H1 (cell line): ENCODE data around the gene RAB44. TPM values are rescaled to one million over a fixed set of nuclear protein-coding genes. Genes with fewer than 3 reads are reported as not detected.

Experiments used
- CTCF ChIA-PET: fragments of 300-600 bp; sonication (Branson Sonifier 250); formaldehyde crosslinking; loops from one replicate; lab custom pipeline; 2021; ENCODE audit not compliant: partially characterized antibody; lab: Charles Lee
- POLR2A ChIA-PET: fragments of 300-600 bp; sonication (Branson Sonifier 250); formaldehyde crosslinking; loops from one replicate; lab custom pipeline; 2021; ENCODE audit warnings: inconsistent platforms; ENCODE audit not compliant: partially characterized antibody; lab: Charles Lee
- DNase-seq, 2 experiments: peaks; one replicate each; pipeline versions ENCODE4 v3.0.0 to v3.0.0-alpha.2; 2010 to 2022; ENCODE audit warnings: low spot score in 2 of 2, low read depth in 1 of 2, mixed read lengths in 1 of 2
- FAIRE-seq: peaks from 2 replicates; lab custom pipeline; 2011; peaks lifted over from hg19 to GRCh38; lab: Jason Lieb, UNC
- H2AFZ ChIP-seq: 2 replicates; pipeline ENCODE4 v1.8.1; 2012; ENCODE audit warnings: low read length, inconsistent platforms
- H2AK5ac ChIP-seq: 2 replicates; pipeline ENCODE4 v1.6.1; 2013; ENCODE audit warnings: low read depth, low read length
- H2BK120ac ChIP-seq: replicated peaks from 2 replicates; pipeline ENCODE3; 2013; ENCODE audit warnings: low read depth, low read length, inconsistent platforms
- H2BK12ac ChIP-seq: 2 replicates; pipeline ENCODE4 v1.6.1; 2013; ENCODE audit warnings: low read depth, low read length
- H2BK15ac ChIP-seq: 2 replicates; pipeline ENCODE4 v1.6.1; 2013; ENCODE audit warnings: low read length
- H2BK20ac ChIP-seq: 2 replicates; pipeline ENCODE4 v1.6.1; 2013; ENCODE audit warnings: low read length
- H2BK5ac ChIP-seq: 2 replicates; pipeline ENCODE4 v1.6.1; 2013; ENCODE audit warnings: low read depth, low read length
- H3K14ac ChIP-seq: 2 replicates; pipeline ENCODE4 v1.6.1; 2013; ENCODE audit warnings: inconsistent platforms; ENCODE audit not compliant: insufficient read length
- H3K18ac ChIP-seq: 2 replicates; pipeline ENCODE4 v1.6.1; 2013; ENCODE audit warnings: low read length; ENCODE audit errors: extremely low read depth
- H3K23ac ChIP-seq: 2 replicates; pipeline ENCODE4 v1.6.1; 2013; ENCODE audit warnings: inconsistent platforms; ENCODE audit not compliant: insufficient read length
- H3K23me2 ChIP-seq: 2 replicates; pipeline ENCODE4 v1.6.1; 2013; ENCODE audit warnings: low read depth, low read length
- H3K27ac ChIP-seq: 2 replicates; pipeline ENCODE4 v1.6.1; 2011; ENCODE audit warnings: low read depth, low read length, inconsistent platforms
- H3K27me3 ChIP-seq, 4 experiments: replicated peaks in 1 of 4; 1 replicate in 1 of 4; 2 replicates in 3 of 4; pipeline versions ENCODE4 v1.6.1 to v1.8.1; 2011 to 2013; ENCODE audit warnings: low read length in 3 of 4, mild to moderate bottlenecking in 3 of 4, inconsistent platforms in 2 of 4, mixed read lengths in 2 of 4, moderate library complexity in 1 of 4; ENCODE audit not compliant: control insufficient read depth in 3 of 4, insufficient read depth in 3 of 4; ENCODE audit errors: extremely low read depth in 1 of 4
- H3K36me3 ChIP-seq, 4 experiments: 2 replicates each; pipeline versions ENCODE4 v1.6.1 to v1.8.1; 2011 to 2013; ENCODE audit warnings: mild to moderate bottlenecking in 4 of 4, low read length in 3 of 4, moderate library complexity in 2 of 4, control low read depth in 1 of 4, inconsistent platforms in 1 of 4; ENCODE audit not compliant: insufficient read depth in 4 of 4, control insufficient read depth in 2 of 4
- H3K4ac ChIP-seq: replicated peaks from 2 replicates; pipeline ENCODE3; 2013; ENCODE audit warnings: low read length, low read depth, mixed read lengths, inconsistent platforms; ENCODE audit not compliant: insufficient read length
- H3K4me1 ChIP-seq, 4 experiments: replicated peaks in 1 of 4; 1 replicate in 1 of 4; 2 replicates in 3 of 4; pipeline versions ENCODE4 v1.6.1 to v1.8.1; 2011 to 2013; ENCODE audit warnings: low read length in 3 of 4, inconsistent platforms in 2 of 4, mixed read lengths in 1 of 4; ENCODE audit not compliant: insufficient read depth in 4 of 4, control insufficient read depth in 3 of 4
- H3K4me2 ChIP-seq, 2 experiments: 2 replicates each; pipeline versions ENCODE4 v1.6.1 to v1.8.1; 2011 to 2013; ENCODE audit warnings: low read depth in 2 of 2, low read length in 2 of 2, control low read depth in 1 of 2, inconsistent platforms in 1 of 2, mild to moderate bottlenecking in 1 of 2; ENCODE audit not compliant: insufficient read depth in 1 of 2
- H3K4me3 ChIP-seq, 4 experiments: fragments of 200-600, 300-600 bp in 1 of 4; sonication (generic), shearing (Covaris generic), sonication (Bioruptor Twin) in 1 of 4; 2 replicates each; pipeline versions ENCODE4 v1.5.1 to v1.8.1; 2011 to 2016; ENCODE audit warnings: low read length in 4 of 4, low read depth in 3 of 4, control low read depth in 2 of 4, inconsistent platforms in 2 of 4, mild to moderate bottlenecking in 2 of 4, mixed read lengths in 1 of 4, moderate library complexity in 1 of 4; ENCODE audit not compliant: insufficient read depth in 2 of 4; ENCODE audit errors: extremely low read depth in 1 of 4
- H3K56ac ChIP-seq: replicated peaks from 2 replicates; pipeline ENCODE3; 2013; ENCODE audit warnings: low read depth, mild to moderate bottlenecking, mixed read lengths, low read length, inconsistent platforms; ENCODE audit not compliant: insufficient read length
- H3K79me1 ChIP-seq: 2 replicates; pipeline ENCODE4 v1.6.1; 2013; ENCODE audit warnings: low read depth, low read length, control low read depth
- H3K79me2 ChIP-seq, 2 experiments: 2 replicates each; pipeline versions ENCODE4 v1.6.1 to v1.8.1; 2012 to 2013; ENCODE audit warnings: low read length in 2 of 2, mild to moderate bottlenecking in 2 of 2, inconsistent platforms in 1 of 2; ENCODE audit not compliant: insufficient read depth in 2 of 2, control insufficient read depth in 1 of 2
- H3K9ac ChIP-seq, 4 experiments: replicated peaks in 1 of 4; 1 replicate in 1 of 4; 2 replicates in 3 of 4; pipeline versions ENCODE4 v1.6.1 to v1.8.1; 2011 to 2013; ENCODE audit warnings: low read depth in 3 of 4, low read length in 3 of 4, control low read depth in 2 of 4, mild to moderate bottlenecking in 2 of 4, moderate library complexity in 2 of 4, inconsistent platforms in 1 of 4; ENCODE audit errors: extremely low read depth in 1 of 4
- H3K9me3 ChIP-seq, 2 experiments: 2 replicates each; pipeline versions ENCODE4 v1.6.1 to v1.8.1; 2012 to 2013; ENCODE audit warnings: mild to moderate bottlenecking in 2 of 2, moderate library complexity in 2 of 2, control low read depth in 1 of 2, inconsistent platforms in 1 of 2, low read depth in 1 of 2, low read length in 1 of 2, mixed read lengths in 1 of 2; ENCODE audit not compliant: insufficient read depth in 2 of 2
- H4K20me1 ChIP-seq, 2 experiments: replicated peaks in 1 of 2; 2 replicates each; pipeline versions ENCODE3 to v1.8.1; 2011 to 2013; ENCODE audit warnings: inconsistent platforms in 2 of 2, low read length in 2 of 2, mild to moderate bottlenecking in 1 of 2; ENCODE audit not compliant: insufficient read depth in 2 of 2, control insufficient read depth in 1 of 2
- H4K5ac ChIP-seq: 2 replicates; pipeline ENCODE4 v1.6.1; 2013; ENCODE audit warnings: low read length, low read depth, mixed read lengths, inconsistent platforms; ENCODE audit not compliant: insufficient read length
- H4K8ac ChIP-seq: 2 replicates; pipeline ENCODE4 v1.8.0; 2013; ENCODE audit warnings: mild to moderate bottlenecking, moderate library complexity, low read length, inconsistent platforms; ENCODE audit not compliant: insufficient read depth; ENCODE audit errors: extremely low read depth
- H4K91ac ChIP-seq: replicated peaks from 2 replicates; pipeline ENCODE3; 2013; ENCODE audit warnings: low read length, mixed read lengths, inconsistent platforms; ENCODE audit not compliant: insufficient read length
- ATF3 ChIP-seq: IDR thresholded peaks from 2 replicates; pipeline ENCODE4 v1.6.1; 2011; ENCODE audit warnings: low read depth, mild to moderate bottlenecking, low read length; ENCODE audit not compliant: insufficient read depth
- BACH1 ChIP-seq: IDR thresholded peaks from 2 replicates; pipeline ENCODE4 v1.6.1; 2012; ENCODE audit warnings: low read length, improper control_type of control experiment
- EGR1 ChIP-seq: IDR thresholded peaks from 2 replicates; pipeline ENCODE4 v1.6.1; 2011; ENCODE audit warnings: low read depth, low read length, borderline replicate concordance
- EZH2 ChIP-seq: fragments of 200-600 bp; sonication (generic); IDR thresholded peaks from 2 replicates; pipeline ENCODE4 v1.7.1; 2012; ENCODE audit warnings: low read depth, mild to moderate bottlenecking, moderate library complexity, low read length, inconsistent platforms; ENCODE audit not compliant: severe bottlenecking
- GTF2F1 ChIP-seq: IDR thresholded peaks from 2 replicates; pipeline ENCODE4 v1.6.1; 2012; ENCODE audit warnings: low read depth, low read length, improper control_type of control experiment, borderline replicate concordance
- HDAC6 ChIP-seq: IDR thresholded peaks from one replicate; pipeline ENCODE4 v1.7.1; 2012; ENCODE audit warnings: low read depth, mild to moderate bottlenecking, inconsistent platforms, low read length, moderate library complexity
- SIX5 ChIP-seq: IDR thresholded peaks from 2 replicates; pipeline ENCODE4 v1.6.1; 2011; ENCODE audit warnings: mild to moderate bottlenecking, low read depth, low read length
- SP2 ChIP-seq: IDR thresholded peaks from 2 replicates; pipeline ENCODE4 v1.6.1; 2012; ENCODE audit warnings: mild to moderate bottlenecking, low read length, inconsistent platforms
- TCF12 ChIP-seq: IDR thresholded peaks from 2 replicates; pipeline ENCODE4 v1.6.1; 2011; ENCODE audit warnings: low read depth, mild to moderate bottlenecking, low read length
- WGBS, 2 experiments: shearing (Covaris generic) in 1 of 2; methylation state at CpG; one replicate each; pipeline versions ENCODE4 v1.1.6 to v1.1.7; 2013 to 2015; ENCODE audit warnings: low lambda C conversion rate in 2 of 2, mixed read lengths in 2 of 2, inconsistent platforms in 1 of 2, low coverage in 1 of 2, missing lambda C conversion rate in 1 of 2; ENCODE audit not compliant: insufficient replicate concordance in 2 of 2, insufficient coverage in 1 of 2, insufficient read length in 1 of 2; ENCODE audit errors: extremely low coverage in 1 of 2, missing lambda C conversion rate in 1 of 2; 5-methylcytosine and 5-hydroxymethylcytosine counted together
- polyA plus RNA-seq, 7 experiments: library from polyadenylated mRNA; depleted of rRNA in 3 of 7; stranded (reverse) in 5 of 7; unstranded in 2 of 7; fragments of >200 nt in 5 of 7; fragments of 200-250 nt in 2 of 7; gene quantifications; 1 replicate in 5 of 7; 2 replicates in 1 of 7; 4 replicates in 1 of 7; pipeline versions ENCODE4 v1.2.1 to v1.2.3, GENCODE V29; 2011 to 2013; ENCODE audit warnings: missing spikeins in 2 of 7, mixed read lengths in 2 of 7
- total RNA-seq: library from RNA; stranded (reverse); fragmentation: NEBNext Ultra II Directional; extraction: Animal tissue kit (Norgen Biotek cat#: 25700); gene quantifications from 2 replicates; pipeline ENCODE4 v1.2.1, GENCODE V29; 2021

RAB44 gene
- total and polyA plus RNA-seq, 2 of the 8 experiments (the other 6 are each of a cell fraction or from before 2014, with no cell fraction given): 0.02 TPM; not detected in 1

GRCh38 chr6:36751091-36751490 is 53.5 kb downstream of the RAB44 start:
- Histone ChIP-seq H3K79me2 (no peaks in the 10 kb centered on the region), H4K8ac (no peak overlapping the region), H3K14ac (no peak overlapping the region), H2BK20ac (no peak overlapping the region), H4K91ac (no peak overlapping the region), H3K9me3 (0 out of 4 replicates have a peak, but pooled peaks cover 0 to 3% of the 10 kb centered on the region in 2 experiments), H3K23ac (no peak overlapping the region), H3K4me3 (no peak overlapping the region), H3K27ac (no peak overlapping the region), H2BK120ac (no peak overlapping the region), H3K79me1 (no peaks in the 10 kb centered on the region), H3K56ac (no peak overlapping the region), H3K4ac (no peak overlapping the region), H4K5ac (no peak overlapping the region), H2BK12ac (no peak overlapping the region), H4K20me1 (no peaks in the 10 kb centered on the region), H2AFZ (no peak overlapping the region), H2AK5ac (no peak overlapping the region), H3K36me3 (no peaks in the 10 kb centered on the region), H3K27me3 (no peaks in the 10 kb centered on the region; a peak in 1 of 7 replicates), H2BK5ac (no peak overlapping the region), H3K18ac (no peak overlapping the region), H3K23me2 (no peaks in the 10 kb centered on the region), H3K4me2 (no peak overlapping the region), H2BK15ac (no peak overlapping the region), H3K9ac (no peak overlapping the region), H3K4me1 (peaks cover 0 to 2% (median 0%) of the 10 kb centered on the region in 4 experiments; a peak in 2 of 7 replicates)
- ChIA-PET CTCF (interaction anchor here (0.9 to 6.9 kb wide), 7 partner anchors 8 to 136 kb away, joined by 3 to 51 read pairs (median 4); no protein-coding TSS in a partner anchor), POLR2A (no interaction called here)
- WGBS, 2 experiments: 83% methylated on average over 3 of the region's 3 CpGs; no CpG with 5 or more reads in 1 of the 2 experiments
- FAIRE-seq: no peak
- DNase-seq: no peak
- TF ChIP-seq GTF2F1: no peak
- TF ChIP-seq BACH1: no peak
- no peak for TF ChIP-seq EGR1
- no peak for TF ChIP-seq HDAC6
- TF ChIP-seq SIX5: no peak
- no peak for TF ChIP-seq ATF3
- no peak for TF ChIP-seq SP2
- no peak for TF ChIP-seq TCF12
- no peak for TF ChIP-seq EZH2
